HepG2 (cell line): ENCODE data around the gene VASN. TPM values are rescaled to one million over a fixed set of nuclear protein-coding genes. Genes with fewer than 3 reads are reported as not detected.
A peak's percentile ranks its signal among the peaks of the same experiment; 100 is the strongest.

Experiments
- ARHGAP35 ChIP-seq: sonication (generic); formaldehyde crosslinking; IDR thresholded peaks from 2 replicates; pipeline ENCODE4 v1.9.0; 2022; ENCODE audit warnings: mild to moderate bottlenecking, inconsistent platforms, moderate library complexity, missing genetic modification reagents, borderline replicate concordance
- ARID4A ChIP-seq: sonication (generic); formaldehyde crosslinking; IDR thresholded peaks from 2 replicates; pipeline ENCODE4 v1.5.0; 2020; ENCODE audit warnings: mild to moderate bottlenecking, missing genetic modification reagents, borderline replicate concordance
- CREB1 ChIP-seq, 2 experiments: fragments of 450-650 bp in 1 of 2; IDR thresholded peaks; 2 replicates each; pipeline ENCODE4 v1.6.1; 2016 to 2017; ENCODE audit warnings: control low read depth in 1 of 2, mild to moderate bottlenecking in 1 of 2, missing compliant biosample characterization in 1 of 2, missing genetic modification characterization in 1 of 2
- DDIT3 ChIP-seq: sonication (generic); formaldehyde crosslinking; IDR thresholded peaks from 2 replicates; pipeline ENCODE4 v1.4.0; 2020; ENCODE audit warnings: mild to moderate bottlenecking, missing genetic modification reagents
- GATAD1 ChIP-seq: IDR thresholded peaks from 2 replicates; pipeline ENCODE4 v1.6.1; 2016; ENCODE audit warnings: missing genetic modification reagents, missing compliant biosample characterization
- GPN1 ChIP-seq: sonication (generic); formaldehyde crosslinking; IDR thresholded peaks from 2 replicates; pipeline ENCODE4 v1.5.1; 2020; ENCODE audit warnings: missing genetic modification reagents, borderline replicate concordance
- GTF2F1 ChIP-seq: fragments of 150-350 bp; IDR thresholded peaks from 2 replicates; pipeline ENCODE4 v1.6.1; 2014; ENCODE audit warnings: low read length
- HNRNPL ChIP-seq: fragments of 200-400 bp; formaldehyde crosslinking; IDR thresholded peaks from 2 replicates; pipeline ENCODE4 v1.6.1; 2017; ENCODE audit warnings: mild to moderate bottlenecking, low read depth, low read length
- KDM5B ChIP-seq: sonication (generic); formaldehyde crosslinking; IDR thresholded peaks from 2 replicates; pipeline ENCODE4 v1.4.0; 2020; ENCODE audit warnings: missing genetic modification reagents, mild to moderate bottlenecking, borderline replicate concordance
- MAFF ChIP-seq: IDR thresholded peaks from 2 replicates; pipeline ENCODE4 v1.6.1; 2011; ENCODE audit warnings: low read depth, low read length, improper control_type of control experiment
- MAFK ChIP-seq, 2 experiments: IDR thresholded peaks in 1 of 2; conservative IDR thresholded peaks in 1 of 2; 2 replicates each; pipeline ENCODE4 v1.6.1; 2011; ENCODE audit warnings: improper control_type of control experiment in 2 of 2, low read length in 2 of 2
- NFRKB ChIP-seq: fragments of 450-650 bp; IDR thresholded peaks from 2 replicates; pipeline ENCODE4 v1.6.1; 2017
- NR0B2 ChIP-seq: sonication (generic); formaldehyde crosslinking; IDR thresholded peaks from 2 replicates; pipeline ENCODE4 v1.4.0; 2020; ENCODE audit warnings: mild to moderate bottlenecking, missing genetic modification reagents
- NR2F2 ChIP-seq: IDR thresholded peaks from 2 replicates; pipeline ENCODE4 v1.6.1; 2012; ENCODE audit warnings: low read depth, inconsistent platforms, borderline replicate concordance
- RELA ChIP-seq: sonication (generic); formaldehyde crosslinking; IDR thresholded peaks from 2 replicates; pipeline ENCODE4 v1.4.0; 2020; ENCODE audit warnings: missing genetic modification reagents
- ZNF235 ChIP-seq: sonication (generic); formaldehyde crosslinking; IDR thresholded peaks from 2 replicates; pipeline ENCODE4 v1.8.1; 2023; ENCODE audit warnings: mild to moderate bottlenecking, missing genetic modification reagents, borderline replicate concordance
- ZNF543 ChIP-seq: sonication (generic); formaldehyde crosslinking; IDR thresholded peaks from 2 replicates; pipeline ENCODE4 v1.4.0; 2020; ENCODE audit warnings: mild to moderate bottlenecking, missing genetic modification reagents
- ZNF570 ChIP-seq: sonication (generic); formaldehyde crosslinking; IDR thresholded peaks from 2 replicates; pipeline ENCODE4 v1.4.0; 2020; ENCODE audit warnings: mild to moderate bottlenecking, missing genetic modification reagents, borderline replicate concordance
- ZNF652 ChIP-seq: IDR thresholded peaks from 2 replicates; pipeline ENCODE4 v1.6.1; 2016; ENCODE audit warnings: low read depth, borderline replicate concordance
- polyA plus RNA-seq, 8 experiments: library from polyadenylated mRNA; depleted of rRNA in 3 of 8; stranded (reverse) in 7 of 8; unstranded in 1 of 8; fragments of >200 nt; fragmentation: Illumina TruSeq in 4 of 8; extraction: Trizol in 4 of 8; gene quantifications; 2 replicates each; pipeline versions ENCODE4 v1.2.1 to v1.2.3, GENCODE V29; 2011 to 2016; ENCODE audit warnings: low read depth in 4 of 8, missing spikeins in 1 of 8, mixed read lengths in 1 of 8; ENCODE audit not compliant: insufficient read depth in 1 of 8
- total RNA-seq, 5 experiments: library from RNA; depleted of rRNA; stranded (reverse); fragments of >200 nt; fragmentation: Illumina TruSeq; extraction: Trizol; gene quantifications; 2 replicates each; pipeline ENCODE4 v1.2.3, GENCODE V29; 2016; ENCODE audit warnings: low read depth in 1 of 5
- TF ChIP-seq, protein P1 (sequence below): sonication (generic); formaldehyde crosslinking; IDR thresholded peaks from 2 replicates; pipeline ENCODE4 v1.8.1; 2023; ENCODE audit warnings: mild to moderate bottlenecking, inconsistent platforms, moderate library complexity, missing genetic modification reagents, borderline replicate concordance
- TF ChIP-seq, protein P2 (sequence below): IDR thresholded peaks from 2 replicates; pipeline ENCODE4 v1.6.1; 2016; ENCODE audit warnings: missing compliant biosample characterization, missing genetic modification reagents, borderline replicate concordance

Gene VASN
- total and polyA plus RNA-seq, 2 of the 13 experiments (the other 11 are each of a cell fraction or from before 2014, with no cell fraction given), result 8.4 to 18.2 TPM

DNA sequence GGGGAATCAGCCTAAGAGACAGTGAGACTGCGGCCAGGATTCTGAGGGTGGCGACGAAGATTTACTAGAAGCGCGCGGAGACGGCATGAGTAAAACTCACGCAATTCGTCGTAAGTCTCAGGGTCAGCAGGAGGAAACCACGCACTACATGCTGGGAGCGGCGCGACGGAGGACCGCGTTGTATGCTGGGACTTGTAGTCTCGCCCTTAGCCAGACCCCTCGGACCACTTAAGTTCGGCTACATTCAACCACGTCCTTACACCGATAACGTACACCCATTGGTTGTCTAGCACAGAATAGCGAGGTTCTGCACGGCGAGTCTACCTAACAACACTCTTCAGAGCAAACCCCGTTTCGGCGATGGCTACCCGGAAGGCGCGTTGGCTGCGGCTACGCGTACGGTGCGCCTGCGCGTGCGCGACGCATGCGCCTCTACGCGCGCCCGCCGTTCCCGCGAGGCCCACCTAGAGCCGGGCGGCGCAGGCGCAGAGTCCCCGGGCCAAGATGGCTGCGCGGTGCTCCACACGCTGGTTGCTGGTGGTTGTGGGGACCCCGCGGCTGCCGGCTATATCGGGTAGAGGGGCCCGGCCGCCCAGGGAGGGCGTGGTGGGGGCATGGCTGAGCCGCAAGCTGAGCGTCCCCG lies 53.9 kb downstream of the VASN start, which contains the start of gene DNAJA3 (continued):
- TF ChIP-seq, protein P1, sequence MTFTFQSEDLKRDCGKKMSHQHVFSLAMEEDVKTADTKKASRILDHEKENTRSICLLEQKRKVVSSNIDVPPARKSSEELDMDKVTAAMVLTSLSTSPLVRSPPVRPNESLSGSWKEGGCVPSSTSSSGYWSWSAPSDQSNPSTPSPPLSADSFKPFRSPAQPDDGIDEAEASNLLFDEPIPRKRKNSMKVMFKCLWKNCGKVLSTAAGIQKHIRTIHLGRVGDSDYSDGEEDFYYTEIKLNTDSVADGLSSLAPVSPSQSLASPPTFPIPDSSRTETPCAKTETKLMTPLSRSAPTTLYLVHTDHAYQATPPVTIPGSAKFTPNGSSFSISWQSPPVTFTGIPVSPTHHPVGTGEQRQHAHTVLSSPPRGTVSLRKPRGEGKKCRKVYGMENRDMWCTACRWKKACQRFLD (CRISPR knock-in tag), result peak; percentile 72; the same call in 1 of the 2 replicates
- no peak for TF ChIP-seq HNRNPL
- TF ChIP-seq ARHGAP35 (CRISPR knock-in tag), result peak; percentile 92; the same call in 1 of the 2 replicates
- peak; percentile 76 for TF ChIP-seq CREB1 (IDR thresholded peaks at IDR 0.05)
- TF ChIP-seq CREB1 (CRISPR knock-in tag; IDR thresholded peaks at IDR 0.05), result peak; percentile 90; the same call in 1 of the 2 replicates
- TF ChIP-seq MAFF, result no peak
- TF ChIP-seq, protein P2, sequence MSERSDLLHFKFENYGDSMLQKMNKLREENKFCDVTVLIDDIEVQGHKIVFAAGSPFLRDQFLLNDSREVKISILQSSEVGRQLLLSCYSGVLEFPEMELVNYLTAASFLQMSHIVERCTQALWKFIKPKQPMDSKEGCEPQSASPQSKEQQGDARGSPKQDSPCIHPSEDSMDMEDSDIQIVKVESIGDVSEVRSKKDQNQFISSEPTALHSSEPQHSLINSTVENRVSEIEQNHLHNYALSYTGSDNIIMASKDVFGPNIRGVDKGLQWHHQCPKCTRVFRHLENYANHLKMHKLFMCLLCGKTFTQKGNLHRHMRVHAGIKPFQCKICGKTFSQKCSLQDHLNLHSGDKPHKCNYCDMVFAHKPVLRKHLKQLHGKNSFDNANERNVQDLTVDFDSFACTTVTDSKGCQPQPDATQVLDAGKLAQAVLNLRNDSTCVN, result peak; percentile 18
- no peak; the same call in 1 of the 2 replicates for TF ChIP-seq ZNF235
- TF ChIP-seq NR2F2, result peak; percentile 8; the same call in 1 of the 2 replicates
- peak; percentile 93 for TF ChIP-seq GATAD1 (CRISPR knock-in tag)
- TF ChIP-seq ARID4A, result peak; percentile 91; the same call in 1 of the 2 replicates
- no peak for TF ChIP-seq ZNF570 (CRISPR knock-in tag)
- 0 out of 2 replicates have a peak, but pooled peaks have one; percentile 37 for TF ChIP-seq NFRKB
- no peak for TF ChIP-seq GPN1 (CRISPR knock-in tag)
- TF ChIP-seq GTF2F1, result no peak
- TF ChIP-seq DDIT3 (CRISPR knock-in tag), result 0 out of 2 replicates have a peak, but pooled peaks have one; percentile 74
- TF ChIP-seq KDM5B (CRISPR knock-in tag), result peak; percentile 96
- TF ChIP-seq NR0B2 (CRISPR knock-in tag), result peak; percentile 77
- TF ChIP-seq MAFK (conservative IDR thresholded peaks at IDR 0.05 in 1 of 2, IDR thresholded peaks at IDR 0.05 in 1 of 2; ENCODE audit: low read length in 2 of 2), result no peak
- TF ChIP-seq ZNF543 (CRISPR knock-in tag), result no peak; the same call in 1 of the 2 replicates
- TF ChIP-seq ZNF652 (CRISPR knock-in tag), result no peak
- TF ChIP-seq RELA (CRISPR knock-in tag), result 0 out of 2 replicates have a peak, but pooled peaks have one; percentile 78
